Measurements from ENCODE around the gene C12orf60. TPM values are rescaled to one million over a fixed set of nuclear protein-coding genes. Genes with fewer than 3 reads are reported as not detected.
A peak's percentile ranks its signal among the peaks of the same experiment; 100 is the strongest.

The C12orf60 gene
- total RNA-seq, 1 donor from 2014 or later = 2.0 TPM

GRCh38 chr12:14853961-14854360 is 50.5 kb downstream of the C12orf60 start:
- no peak overlapping the region for H3K9ac ChIP-seq (ENCODE audit: low read length)
- H2AFZ ChIP-seq (ENCODE audit: low read depth, low read length) = no peak overlapping the region
- H3K27me3 Mint-ChIP-seq (ENCODE audit: low read depth, unreplicated experiment) = no peaks in the 10 kb centered on the region
- peaks cover 9% of the 10 kb centered on the region for H3K4me1 Mint-ChIP-seq (ENCODE audit: low read depth, unreplicated experiment)
- no peaks in the 10 kb centered on the region for H3K27me3 ChIP-seq (ENCODE audit: insufficient read depth, low read length)
- H4K20me1 ChIP-seq (ENCODE audit: insufficient read depth, low read length) = no peaks in the 10 kb centered on the region
- H3K4me2 ChIP-seq (ENCODE audit: low read length) = no peak overlapping the region
- TF ChIP-seq CTCF (IDR thresholded peaks at IDR 0.05; ENCODE audit: insufficient read depth, low read depth, low read length) = no peak
- TF ChIP-seq EZH2 (IDR thresholded peaks at IDR 0.05; ENCODE audit: insufficient read depth, low read length) = no peak
- DNase-seq (ENCODE audit: low read depth) (no peak), FAIRE-seq (no peak)
- no peaks in the 10 kb centered on the region for H3K9me3 ChIP-seq (ENCODE audit: insufficient read depth, low read depth, low read length)
- H3K27ac ChIP-seq (ENCODE audit: low read depth, low read length) = no peak overlapping the region
- H3K36me3 ChIP-seq (ENCODE audit: insufficient read depth, low read length) = no peaks in the 10 kb centered on the region
- no peaks in the 10 kb centered on the region for H3K36me3 Mint-ChIP-seq (ENCODE audit: low read depth, unreplicated experiment)
- H3K9me3 Mint-ChIP-seq (ENCODE audit: unreplicated experiment) = peaks cover 6% of the 10 kb centered on the region
- H3K27ac Mint-ChIP-seq (ENCODE audit: unreplicated experiment) = no peak overlapping the region
- no peak overlapping the region for H3K4me3 ChIP-seq (ENCODE audit: insufficient read depth, low read depth, low read length)
- no peak overlapping the region for H3K4me3 Mint-ChIP-seq (ENCODE audit: unreplicated experiment)
- no peaks in the 10 kb centered on the region for H3K4me1 ChIP-seq (ENCODE audit: insufficient read depth, low read length)
- H3K79me2 ChIP-seq (ENCODE audit: insufficient read depth, low read length) = no peaks in the 10 kb centered on the region

DNA sequence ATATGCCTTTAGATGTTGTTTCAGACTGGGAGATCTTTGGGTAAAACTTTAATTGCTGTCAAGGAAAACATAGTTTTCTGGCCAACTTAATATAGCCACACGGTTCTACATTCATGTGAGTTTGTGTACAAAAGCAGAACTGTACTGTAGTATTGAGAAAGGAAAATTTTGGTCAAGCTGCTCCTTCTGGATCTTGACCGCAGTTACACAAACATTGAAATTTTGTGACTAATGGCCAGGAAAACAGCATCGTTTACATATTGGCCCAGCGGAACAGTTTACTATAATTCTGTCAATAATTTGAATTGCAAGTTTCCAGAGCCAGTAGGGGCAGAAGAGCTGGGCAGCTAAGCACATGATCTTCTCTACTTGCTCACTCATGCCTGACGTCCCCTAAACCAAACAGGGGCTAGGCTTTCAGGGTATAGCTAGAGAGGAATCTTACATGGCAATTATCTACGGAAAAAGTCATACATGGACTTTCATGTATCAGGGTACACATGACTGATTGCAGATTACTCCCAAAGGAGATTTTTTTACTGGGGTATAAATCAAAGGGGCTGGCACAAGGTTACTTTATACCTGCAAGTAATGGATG is 51.2 kb downstream of the C12orf60 start:
- FAIRE-seq = no peak
- Histone ChIP-seq H3K4me1 (ENCODE audit: insufficient read depth, low read length) (no peaks in the 10 kb centered on the region), H3K27ac (ENCODE audit: low read depth, low read length) (no peak overlapping the region), H4K20me1 (ENCODE audit: insufficient read depth, low read length) (no peaks in the 10 kb centered on the region), H2AFZ (ENCODE audit: low read depth, low read length) (peak overlapping the region; percentile 40), H3K27me3 (ENCODE audit: insufficient read depth, low read length) (no peaks in the 10 kb centered on the region), H3K9ac (ENCODE audit: low read length) (no peak overlapping the region), H3K4me3 (ENCODE audit: insufficient read depth, low read depth, low read length) (no peak overlapping the region), H3K9me3 (ENCODE audit: insufficient read depth, low read depth, low read length) (no peaks in the 10 kb centered on the region), H3K79me2 (ENCODE audit: insufficient read depth, low read length) (no peaks in the 10 kb centered on the region), H3K36me3 (ENCODE audit: insufficient read depth, low read length) (no peaks in the 10 kb centered on the region), H3K4me2 (ENCODE audit: low read length) (no peak overlapping the region)
- no peak for TF ChIP-seq CTCF (IDR thresholded peaks at IDR 0.05; ENCODE audit: insufficient read depth, low read depth, low read length)
- Mint-ChIP-seq H3K4me1 (ENCODE audit: low read depth, unreplicated experiment) (peaks cover 2% of the 10 kb centered on the region), H3K27ac (ENCODE audit: unreplicated experiment) (no peak overlapping the region), H3K9me3 (ENCODE audit: unreplicated experiment) (peaks cover 10% of the 10 kb centered on the region), H3K36me3 (ENCODE audit: low read depth, unreplicated experiment) (no peaks in the 10 kb centered on the region), H3K27me3 (ENCODE audit: low read depth, unreplicated experiment) (no peaks in the 10 kb centered on the region), H3K4me3 (ENCODE audit: unreplicated experiment) (no peak overlapping the region)
- DNase-seq (ENCODE audit: low read depth) = no peak

- Mint-ChIP-seq H3K36me3 (ENCODE audit: low read depth, unreplicated experiment) (no peaks in the 10 kb centered on the region), H3K27me3 (ENCODE audit: low read depth, unreplicated experiment) (no peaks in the 10 kb centered on the region), H3K27ac (ENCODE audit: unreplicated experiment) (no peak overlapping the region), H3K4me3 (ENCODE audit: unreplicated experiment) (no peak overlapping the region), H3K9me3 (ENCODE audit: unreplicated experiment) (peaks cover 17% of the 10 kb centered on the region), H3K4me1 (ENCODE audit: low read depth, unreplicated experiment) (no peaks in the 10 kb centered on the region)
- Histone ChIP-seq H4K20me1 (ENCODE audit: insufficient read depth, low read length) (no peaks in the 10 kb centered on the region), H2AFZ (ENCODE audit: low read depth, low read length) (no peak overlapping the region), H3K27ac (ENCODE audit: low read depth, low read length) (no peak overlapping the region), H3K27me3 (ENCODE audit: insufficient read depth, low read length) (no peaks in the 10 kb centered on the region), H3K79me2 (ENCODE audit: insufficient read depth, low read length) (no peaks in the 10 kb centered on the region), H3K4me1 (ENCODE audit: insufficient read depth, low read length) (no peaks in the 10 kb centered on the region), H3K4me3 (ENCODE audit: insufficient read depth, low read depth, low read length) (no peak overlapping the region), H3K9ac (ENCODE audit: low read length) (no peak overlapping the region), H3K36me3 (ENCODE audit: insufficient read depth, low read length) (no peaks in the 10 kb centered on the region), H3K9me3 (ENCODE audit: insufficient read depth, low read depth, low read length) (no peaks in the 10 kb centered on the region), H3K4me2 (ENCODE audit: low read length) (no peak overlapping the region)
- no peak for TF ChIP-seq EZH2 (IDR thresholded peaks at IDR 0.05; ENCODE audit: insufficient read depth, low read length)
- TF ChIP-seq CTCF (IDR thresholded peaks at IDR 0.05; ENCODE audit: insufficient read depth, low read depth, low read length) = no peak
- DNase-seq (ENCODE audit: low read depth) (no peak), FAIRE-seq (no peak)
These were observed 55.0 kb downstream of the C12orf60 start for GRCh38 chr12:14858513-14858912.

Data from astrocyte (in vitro differentiated cells and primary cell).